ENCODE data around the gene MAP2K7. TPM values are rescaled to one million over a fixed set of nuclear protein-coding genes. Genes with fewer than 3 reads are reported as not detected.
"Not testable (repeated sequence)": the region's sequence is repeated elsewhere in the genome, so short reads cannot be mapped to it uniquely, and the experiment has no call there.

MAP2K7 gene
- total RNA-seq, 2 experiments from 2014 or later, result 32.2 to 33.7 TPM

DNA sequence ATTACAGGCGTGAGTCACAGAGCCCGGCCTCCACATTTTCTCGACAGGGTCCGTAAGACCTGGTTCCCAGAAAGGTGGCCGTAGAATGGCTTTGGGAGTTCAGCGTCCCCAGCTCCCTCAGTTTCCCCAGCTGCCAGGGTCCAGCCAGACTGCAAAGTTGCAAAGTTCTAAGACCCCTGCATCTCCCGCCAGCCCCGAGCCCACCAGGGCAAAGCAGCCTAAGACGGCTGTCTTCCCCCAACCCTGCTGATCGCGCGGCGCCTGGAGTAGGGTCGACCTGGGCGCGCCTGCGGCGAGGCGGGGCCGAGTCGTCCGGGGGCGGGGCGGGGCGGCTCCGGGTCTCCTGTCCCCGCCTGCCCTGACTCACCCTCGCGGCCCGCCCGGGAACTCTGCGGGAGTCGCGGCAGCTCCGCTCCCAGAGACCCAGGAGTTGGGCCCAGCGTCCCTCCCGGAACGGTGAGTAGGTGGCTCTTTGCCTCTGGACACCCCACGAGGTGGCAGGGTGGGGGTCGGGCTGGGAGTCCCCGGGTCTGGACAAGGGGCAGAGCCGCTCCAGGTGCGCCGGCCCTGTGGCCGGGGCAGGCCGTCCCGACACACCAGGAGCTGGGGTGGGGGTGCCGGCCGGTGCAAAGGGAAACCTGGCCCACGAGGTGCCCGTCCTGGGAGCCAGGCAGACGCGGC, 15.4 kb upstream of the MAP2K7 start, which contains the start of gene LRRC8E:
LRRC8E (plus strand) TSS at position 366 of the 681 bp plus-strand sequence. CDS start 7,094 bp downstream, outside the sequence.
- peak; percentile 94 for ATAC-seq
- H3K9me3 Mint-ChIP-seq (ENCODE audit: low read depth), result no peaks in the 10 kb centered on the region
- H3K4me1 Mint-ChIP-seq, result no peaks in the 10 kb centered on the region
- ChIA-PET POLR2A (no interaction called here), CTCF (no interaction called here)
- H3K27ac Mint-ChIP-seq, result no peak within 1 kb of the TSS
- no peaks in the 10 kb centered on the region for H3K36me3 Mint-ChIP-seq (ENCODE audit: low read depth)
- intact Hi-C loops (cut with DNase I, micrococcal nuclease), result loop anchor here in 1 of 2 experiments (2.0 kb wide), 1 partner anchor 15 kb away; no protein-coding TSS in a partner anchor
- H3K4me3 Mint-ChIP-seq, result no peak within 1 kb of the TSS
- DNase-seq, result peak; percentile 71
- H3K27me3 Mint-ChIP-seq, result peaks cover 6% of the 10 kb centered on the region

DNA sequence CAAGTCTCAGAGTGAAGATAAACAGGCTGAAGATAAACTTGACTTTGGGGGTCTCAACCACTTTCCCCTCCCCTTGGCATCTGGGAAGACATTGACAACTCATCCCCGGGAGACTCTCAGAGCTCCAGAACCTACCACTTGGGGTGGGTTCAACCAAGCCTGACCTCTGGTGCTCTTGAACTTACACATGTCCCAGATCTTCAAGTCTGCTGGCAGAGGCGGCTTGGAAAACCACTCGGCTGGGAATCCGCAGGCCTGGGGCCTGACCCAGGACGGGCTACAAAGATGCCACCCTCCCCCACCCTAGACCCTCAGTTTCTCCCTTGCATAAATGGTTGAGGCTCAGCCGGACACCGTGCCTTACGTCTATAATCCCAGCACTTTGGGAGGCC, 14.9 kb upstream of the MAP2K7 start:
- POLR2A ChIA-PET, result no interaction called here
- CTCF ChIA-PET, result interaction anchor here (0.7 kb wide), 1 partner anchor 55 kb away, joined by 3 read pairs; the partner anchor contains the start of gene TIMM44
- H3K27ac Mint-ChIP-seq, result no peak overlapping the region

DNA sequence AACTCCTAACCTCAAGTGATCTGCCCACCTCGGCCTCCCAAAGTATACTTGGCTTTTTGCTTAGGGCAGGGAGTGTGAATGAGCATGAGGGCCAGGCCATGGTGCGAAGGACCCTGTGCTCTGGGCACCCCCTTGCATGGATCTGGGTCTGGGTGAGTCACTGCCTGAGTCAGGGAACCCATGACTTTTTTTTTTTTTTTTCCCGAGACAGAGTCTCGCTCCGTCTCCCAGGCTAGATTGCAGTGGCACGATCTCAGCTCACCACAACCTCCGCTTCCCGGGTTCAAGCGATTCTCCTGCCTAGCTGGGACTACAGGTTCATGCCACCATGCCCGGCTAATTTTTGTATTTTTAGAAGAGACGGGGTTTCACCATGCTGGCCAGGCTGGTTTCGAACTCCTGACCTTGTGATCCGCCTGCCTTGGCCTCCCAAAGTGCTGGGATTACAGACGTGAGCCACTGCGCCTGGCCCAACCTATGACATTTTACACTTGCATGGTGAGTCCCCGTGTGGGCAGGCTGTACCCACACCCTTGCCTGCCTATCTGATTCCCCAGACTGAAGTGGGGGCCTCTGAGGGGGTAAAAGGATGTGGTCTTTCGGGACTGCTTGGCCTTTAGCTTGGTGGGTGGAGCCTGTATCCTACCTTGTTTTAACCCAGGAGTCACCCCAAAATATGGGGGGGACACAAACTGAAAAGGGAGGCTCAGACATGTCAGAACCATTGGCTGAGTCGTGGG, 10.1 kb upstream of the MAP2K7 start:
- H3K27ac Mint-ChIP-seq; POLR2A ChIA-PET; H3K4me3 Mint-ChIP-seq; ATAC-seq; intact Hi-C loops (cut with DNase I, micrococcal nuclease); H3K27me3 Mint-ChIP-seq; H3K9me3 Mint-ChIP-seq (ENCODE audit: low read depth); H3K4me1 Mint-ChIP-seq; DNase-seq; H3K36me3 Mint-ChIP-seq (ENCODE audit: low read depth): not testable (repeated sequence)
- CTCF ChIA-PET, result interaction anchor here (1.3 kb wide), 1 partner anchor 40 kb away, joined by 3 read pairs; no protein-coding TSS in a partner anchor

More for the DNA sequence above, 14.9 kb upstream of the MAP2K7 start:
- Mint-ChIP-seq H3K4me3 (no peak overlapping the region), H3K4me1 (no peaks in the 10 kb centered on the region), H3K27me3 (peaks cover 6% of the 10 kb centered on the region), H3K36me3 (ENCODE audit: low read depth) (no peaks in the 10 kb centered on the region), H3K9me3 (ENCODE audit: low read depth) (no peaks in the 10 kb centered on the region)
- intact Hi-C loops (cut with DNase I, micrococcal nuclease), result loop anchor here in 1 of 2 experiments (2.0 kb wide), 1 partner anchor 16 kb away; no protein-coding TSS in a partner anchor
- ATAC-seq (no peak), DNase-seq (no peak)

DNA sequence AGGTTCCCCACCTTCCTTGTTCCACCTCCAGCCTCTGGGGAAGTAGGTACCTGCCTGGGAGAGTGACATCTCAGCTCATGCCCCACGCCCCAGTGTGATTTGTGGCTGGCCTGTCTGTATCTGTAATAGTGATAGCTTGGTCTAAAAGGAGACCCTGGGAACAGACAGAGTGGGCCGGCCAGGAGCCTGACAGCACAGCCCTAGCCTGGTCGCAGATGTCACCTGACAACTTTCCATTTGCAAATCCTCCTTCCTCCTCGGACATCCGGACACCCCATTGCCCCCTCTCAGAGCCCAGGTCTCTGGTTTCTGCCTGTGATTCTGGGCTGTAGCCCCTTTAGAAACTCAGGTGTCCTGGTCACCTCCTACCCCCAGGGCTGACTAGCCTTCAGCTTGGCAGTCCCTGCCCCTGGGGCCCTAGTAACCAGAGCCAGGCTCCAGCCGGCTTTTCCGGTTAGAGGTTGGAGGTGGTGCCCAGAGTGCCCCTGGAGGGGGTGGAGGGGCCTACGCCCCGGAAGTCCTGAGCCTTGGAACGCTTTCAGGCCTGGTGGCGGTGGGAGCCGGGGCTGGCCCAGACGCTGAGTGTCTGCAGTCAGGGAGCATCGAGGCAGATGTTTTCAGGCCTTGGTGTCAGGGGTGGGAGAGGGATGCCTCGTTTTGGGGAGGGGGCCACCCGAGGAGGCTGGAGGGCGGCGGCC, 8.9 kb upstream of the MAP2K7 start:
- Mint-ChIP-seq H3K27me3 (peaks cover 5% of the 10 kb centered on the region), H3K27ac (no peak overlapping the region), H3K4me1 (no peaks in the 10 kb centered on the region), H3K4me3 (no peak overlapping the region), H3K9me3 (ENCODE audit: low read depth) (no peaks in the 10 kb centered on the region), H3K36me3 (ENCODE audit: low read depth) (no peaks in the 10 kb centered on the region)
- ATAC-seq (no peak), DNase-seq (no peak)
- POLR2A ChIA-PET, result no interaction called here
- CTCF ChIA-PET, result interaction anchor here (0.6 kb wide), 1 partner anchor 218 kb away, joined by 3 read pairs; no protein-coding TSS in a partner anchor
- intact Hi-C loops (cut with DNase I, micrococcal nuclease), result no loop called here

DNA sequence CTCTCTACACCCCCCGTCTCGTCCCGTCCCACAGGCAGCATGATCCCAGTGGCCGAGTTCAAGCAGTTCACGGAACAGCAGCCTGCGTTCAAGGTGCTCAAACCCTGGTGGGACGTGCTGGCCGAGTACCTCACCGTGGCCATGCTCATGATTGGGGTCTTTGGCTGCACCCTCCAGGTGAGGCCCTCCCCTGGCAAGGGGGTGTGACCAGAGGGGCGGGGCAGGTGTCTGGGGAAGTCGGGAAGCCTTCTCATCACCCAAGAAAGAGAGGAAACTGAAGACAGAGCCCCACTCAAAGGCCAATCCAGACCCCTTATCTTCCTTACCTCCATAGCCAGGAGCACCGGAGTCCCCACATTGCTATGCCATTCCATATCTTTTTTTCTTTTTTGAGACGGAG, 8.1 kb upstream of the MAP2K7 start:
- intact Hi-C loops (cut with DNase I, micrococcal nuclease), result no loop called here
- ChIA-PET CTCF (no interaction called here), POLR2A (no interaction called here)
- DNase-seq (no peak), ATAC-seq (no peak)
- Mint-ChIP-seq H3K4me1 (no peaks in the 10 kb centered on the region), H3K4me3 (no peak overlapping the region), H3K27me3 (peaks cover 5% of the 10 kb centered on the region), H3K9me3 (ENCODE audit: low read depth) (no peaks in the 10 kb centered on the region), H3K27ac (no peak overlapping the region), H3K36me3 (ENCODE audit: low read depth) (no peaks in the 10 kb centered on the region)

DNA sequence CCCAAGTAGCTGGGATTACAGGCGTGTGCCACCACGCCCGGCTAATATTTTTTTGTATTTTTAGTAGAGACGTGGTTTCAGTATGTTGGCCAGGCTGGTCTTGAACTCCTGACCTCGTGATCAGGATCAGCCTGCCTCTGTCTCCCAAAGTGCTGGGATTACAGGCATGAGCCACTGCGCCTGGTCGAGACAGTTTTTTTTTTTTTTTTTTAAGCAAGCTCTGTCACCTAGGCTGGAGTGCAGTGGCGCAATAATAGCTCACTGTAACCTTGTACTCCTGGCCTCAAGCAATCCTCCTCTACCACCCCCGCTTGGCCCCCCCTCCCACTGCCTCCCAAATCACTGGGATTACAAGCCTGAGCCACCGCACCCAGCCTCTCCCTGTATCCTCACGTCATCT, 6.4 kb upstream of the MAP2K7 start:
- Mint-ChIP-seq H3K4me1 (no peaks in the 10 kb centered on the region), H3K36me3 (ENCODE audit: low read depth) (no peaks in the 10 kb centered on the region), H3K27me3 (peaks cover 3% of the 10 kb centered on the region), H3K4me3 (no peak overlapping the region), H3K27ac (no peak overlapping the region), H3K9me3 (ENCODE audit: low read depth) (no peaks in the 10 kb centered on the region)
- POLR2A ChIA-PET, result no interaction called here
- ATAC-seq (no peak), DNase-seq (no peak)
- CTCF ChIA-PET, result interaction anchor here (0.6 to 1.2 kb wide), 3 partner anchors 45 to 478 kb away, joined by 3 to 5 read pairs (median 3); no protein-coding TSS in a partner anchor
- intact Hi-C loops (cut with DNase I, micrococcal nuclease), result no loop called here

DNA sequence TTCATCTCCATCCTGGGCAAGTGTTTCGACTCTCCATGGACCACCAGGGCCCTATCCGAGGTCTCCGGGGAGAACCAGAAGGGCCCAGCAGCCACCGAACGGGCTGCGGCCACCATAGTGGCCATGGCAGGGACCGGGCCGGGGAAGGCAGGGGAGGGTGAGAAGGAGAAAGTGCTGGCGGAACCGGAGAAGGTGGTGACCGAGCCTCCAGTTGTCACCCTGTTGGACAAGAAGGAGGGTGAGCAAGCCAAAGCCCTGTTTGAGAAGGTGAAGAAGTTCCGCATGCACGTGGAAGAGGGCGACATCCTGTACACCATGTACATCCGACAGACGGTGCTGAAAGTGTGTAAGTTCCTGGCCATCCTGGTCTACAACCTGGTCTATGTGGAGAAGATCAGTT, 4.7 kb upstream of the MAP2K7 start:
- Mint-ChIP-seq H3K27ac (no peak overlapping the region), H3K4me3 (no peak overlapping the region), H3K9me3 (ENCODE audit: low read depth) (no peaks in the 10 kb centered on the region), H3K36me3 (ENCODE audit: low read depth) (peaks cover 2% of the 10 kb centered on the region), H3K4me1 (peaks cover 4% of the 10 kb centered on the region), H3K27me3 (peaks cover 3% of the 10 kb centered on the region)
- ATAC-seq (no peak), DNase-seq (no peak)
- ChIA-PET CTCF (interaction anchor here (0.8 kb wide), 1 partner anchor 224 kb away, joined by 3 read pairs; no protein-coding TSS in a partner anchor), POLR2A (no interaction called here)
- intact Hi-C loops (cut with DNase I, micrococcal nuclease), result no loop called here

DNA sequence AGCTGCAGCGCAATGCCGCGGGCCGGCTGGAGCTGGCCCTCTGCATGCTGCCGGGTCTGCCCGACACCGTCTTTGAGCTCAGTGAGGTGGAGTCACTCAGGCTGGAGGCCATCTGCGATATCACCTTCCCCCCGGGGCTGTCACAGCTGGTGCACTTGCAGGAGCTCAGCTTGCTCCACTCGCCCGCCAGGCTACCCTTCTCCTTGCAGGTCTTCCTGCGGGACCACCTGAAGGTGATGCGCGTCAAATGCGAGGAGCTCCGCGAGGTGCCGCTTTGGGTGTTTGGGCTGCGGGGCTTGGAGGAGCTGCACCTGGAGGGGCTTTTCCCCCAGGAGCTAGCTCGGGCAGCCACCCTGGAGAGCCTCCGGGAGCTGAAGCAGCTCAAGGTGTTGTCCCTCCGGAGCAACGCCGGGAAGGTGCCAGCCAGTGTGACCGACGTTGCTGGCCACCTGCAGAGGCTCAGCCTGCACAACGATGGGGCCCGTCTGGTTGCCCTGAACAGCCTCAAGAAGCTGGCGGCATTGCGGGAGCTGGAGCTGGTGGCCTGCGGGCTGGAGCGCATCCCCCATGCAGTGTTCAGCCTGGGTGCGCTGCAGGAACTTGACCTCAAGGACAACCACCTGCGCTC, 3.8 kb upstream of the MAP2K7 start:
- Mint-ChIP-seq H3K36me3 (ENCODE audit: low read depth) (peaks cover 3% of the 10 kb centered on the region), H3K9me3 (ENCODE audit: low read depth) (no peaks in the 10 kb centered on the region), H3K4me3 (no peak overlapping the region), H3K4me1 (peaks cover 9% of the 10 kb centered on the region), H3K27ac (no peak overlapping the region), H3K27me3 (peaks cover 2% of the 10 kb centered on the region)
- POLR2A ChIA-PET, result interaction anchor here (1.5 kb wide), 1 partner anchor 44 kb away, joined by 4 read pairs; the partner anchor contains the start of gene TIMM44
- CTCF ChIA-PET, result no interaction called here
- ATAC-seq, result no peak
- no peak for DNase-seq
- intact Hi-C loops (cut with DNase I, micrococcal nuclease), result loop anchor here in 1 of 2 experiments (5.0 kb wide), 1 partner anchor 932 kb away; the partner anchor contains the start of genes MBD3L1 and ZNF558

DNA sequence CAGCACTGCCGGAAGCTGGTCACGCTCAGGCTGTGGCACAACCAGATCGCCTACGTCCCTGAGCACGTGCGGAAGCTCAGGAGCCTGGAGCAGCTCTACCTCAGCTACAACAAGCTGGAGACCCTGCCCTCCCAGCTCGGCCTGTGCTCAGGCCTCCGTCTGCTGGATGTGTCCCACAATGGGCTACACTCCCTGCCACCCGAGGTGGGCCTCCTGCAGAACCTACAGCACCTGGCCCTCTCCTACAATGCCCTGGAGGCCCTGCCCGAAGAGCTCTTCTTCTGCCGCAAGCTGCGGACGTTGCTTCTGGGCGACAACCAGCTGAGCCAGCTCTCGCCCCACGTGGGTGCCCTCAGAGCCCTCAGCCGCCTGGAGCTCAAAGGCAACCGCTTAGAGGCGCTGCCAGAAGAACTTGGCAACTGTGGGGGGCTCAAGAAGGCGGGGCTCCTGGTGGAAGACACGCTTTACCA, 3.2 kb upstream of the MAP2K7 start:
- intact Hi-C loops (cut with DNase I, micrococcal nuclease), result loop anchor here in 1 of 2 experiments (5.0 kb wide), 1 partner anchor 932 kb away; the partner anchor contains the start of genes MBD3L1 and ZNF558
- H3K27me3 Mint-ChIP-seq, result peaks cover 2% of the 10 kb centered on the region
- POLR2A ChIA-PET, result interaction anchor here (1.5 kb wide), 1 partner anchor 44 kb away, joined by 4 read pairs; the partner anchor contains the start of gene TIMM44

DNA sequence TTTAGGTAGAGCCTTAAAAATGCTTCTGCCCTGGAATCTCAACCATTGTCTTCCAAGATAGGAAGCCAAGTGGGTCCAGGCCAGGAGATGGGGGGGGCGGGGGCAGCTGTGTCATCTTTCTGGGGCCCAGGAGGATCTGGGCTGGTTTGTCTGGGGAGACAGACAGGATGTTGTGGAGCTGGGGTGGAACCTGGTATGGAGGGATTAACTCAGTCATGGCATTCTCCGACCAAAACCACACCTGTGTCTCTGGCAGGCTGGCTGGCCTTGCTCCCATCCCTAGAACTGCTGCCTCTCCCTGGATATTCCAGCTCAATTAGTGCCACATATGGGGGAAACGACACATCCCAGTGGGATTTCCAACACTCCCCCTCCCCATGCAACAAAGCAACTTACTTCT, 2.7 kb upstream of the MAP2K7 start:
- DNase-seq (no peak), ATAC-seq (no peak)
- intact Hi-C loops (cut with DNase I, micrococcal nuclease), result loop anchor here in 1 of 2 experiments (5.0 kb wide), 1 partner anchor 931 kb away; the partner anchor contains the start of genes MBD3L1 and ZNF558
- Mint-ChIP-seq H3K27ac (no peak overlapping the region), H3K27me3 (peaks cover 2% of the 10 kb centered on the region), H3K36me3 (ENCODE audit: low read depth) (peaks cover 12% of the 10 kb centered on the region), H3K4me1 (peaks cover 18% of the 10 kb centered on the region), H3K9me3 (ENCODE audit: low read depth) (no peaks in the 10 kb centered on the region), H3K4me3 (no peak overlapping the region)
- POLR2A ChIA-PET, result interaction anchor here (1.5 kb wide), 1 partner anchor 43 kb away, joined by 4 read pairs; the partner anchor contains the start of gene TIMM44
- CTCF ChIA-PET, result interaction anchor here (0.6 to 1.5 kb wide), 4 partner anchors 12 to 412 kb away, joined by 3 to 7 read pairs (median 3); partner anchors contain the start of gene PEX11G

More for the DNA sequence above, 3.2 kb upstream of the MAP2K7 start:
- Mint-ChIP-seq H3K4me1 (peaks cover 13% of the 10 kb centered on the region), H3K9me3 (ENCODE audit: low read depth) (no peaks in the 10 kb centered on the region), H3K4me3 (no peak overlapping the region), H3K36me3 (ENCODE audit: low read depth) (peaks cover 7% of the 10 kb centered on the region), H3K27ac (no peak overlapping the region)
- CTCF ChIA-PET, result interaction anchor here (1.2 kb wide), 1 partner anchor 32 kb away, joined by 7 read pairs; no protein-coding TSS in a partner anchor
- ATAC-seq, result no peak
- no peak for DNase-seq

Data from activated CD4-positive, alpha-beta T cell treated with anti-CD3 and anti-CD28 coated beads for 36 hours (primary cell).